Neural progenitor cell (in vitro differentiated cells): ENCODE data around the gene STEAP3.

Experiments used
- EZH2 ChIP-seq: fragments of 200-600 bp; sonication (generic); IDR thresholded peaks from 2 replicates; pipeline ENCODE4 v1.6.1; 2017; ENCODE audit warnings: antibody characterized with exemption, mild to moderate bottlenecking, moderate library complexity
- EZH2phosphoT487 ChIP-seq: fragments of 200-600 bp; sonication (generic); IDR thresholded peaks from 2 replicates; pipeline ENCODE4 v1.6.1; 2017; ENCODE audit warnings: antibody characterized with exemption
- TF ChIP-seq, protein P1 (sequence below): fragments of 200-600 bp; sonication (generic); IDR thresholded peaks from 2 replicates; pipeline ENCODE4 v1.5.1; 2017; ENCODE audit warnings: antibody characterized with exemption, mild to moderate bottlenecking

DNA sequence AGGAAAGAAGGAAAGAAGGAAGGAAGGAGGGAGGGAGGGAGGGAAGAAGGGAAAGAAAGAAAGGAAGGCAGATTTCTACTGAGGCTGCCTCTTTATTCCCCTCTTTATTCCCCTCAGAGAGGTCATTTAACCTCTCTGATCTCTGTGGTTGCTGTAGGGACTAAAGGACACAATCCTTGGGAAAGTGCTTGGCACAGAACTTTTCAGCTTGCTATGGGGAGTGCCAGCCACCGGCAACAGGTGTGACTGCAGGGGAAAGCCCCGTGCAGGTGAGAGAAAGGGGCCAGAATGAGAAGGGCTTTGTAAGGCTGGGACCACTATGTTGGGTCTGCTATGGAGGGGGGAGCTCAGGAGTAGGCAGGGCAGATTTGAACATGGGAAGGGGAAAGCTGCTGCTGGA is 27.7 kb upstream of the STEAP3 start:
- TF ChIP-seq EZH2phosphoT487 = no peak
- TF ChIP-seq, protein P1, sequence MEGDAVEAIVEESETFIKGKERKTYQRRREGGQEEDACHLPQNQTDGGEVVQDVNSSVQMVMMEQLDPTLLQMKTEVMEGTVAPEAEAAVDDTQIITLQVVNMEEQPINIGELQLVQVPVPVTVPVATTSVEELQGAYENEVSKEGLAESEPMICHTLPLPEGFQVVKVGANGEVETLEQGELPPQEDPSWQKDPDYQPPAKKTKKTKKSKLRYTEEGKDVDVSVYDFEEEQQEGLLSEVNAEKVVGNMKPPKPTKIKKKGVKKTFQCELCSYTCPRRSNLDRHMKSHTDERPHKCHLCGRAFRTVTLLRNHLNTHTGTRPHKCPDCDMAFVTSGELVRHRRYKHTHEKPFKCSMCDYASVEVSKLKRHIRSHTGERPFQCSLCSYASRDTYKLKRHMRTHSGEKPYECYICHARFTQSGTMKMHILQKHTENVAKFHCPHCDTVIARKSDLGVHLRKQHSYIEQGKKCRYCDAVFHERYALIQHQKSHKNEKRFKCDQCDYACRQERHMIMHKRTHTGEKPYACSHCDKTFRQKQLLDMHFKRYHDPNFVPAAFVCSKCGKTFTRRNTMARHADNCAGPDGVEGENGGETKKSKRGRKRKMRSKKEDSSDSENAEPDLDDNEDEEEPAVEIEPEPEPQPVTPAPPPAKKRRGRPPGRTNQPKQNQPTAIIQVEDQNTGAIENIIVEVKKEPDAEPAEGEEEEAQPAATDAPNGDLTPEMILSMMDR = no peak
- no peak for TF ChIP-seq EZH2
